Parathyroid adenoma (tissue), 2 donors: ENCODE measurements around the gene TAGLN3.

ENCODE experiments used
- H2AFZ ChIP-seq: fragments of 300-600 bp; sonication (generic); one replicate; pipeline ENCODE4 v1.7.0; 2017; ENCODE audit warnings: antibody characterized with exemption, mild to moderate bottlenecking
- H3K27ac ChIP-seq: fragments of 300-600 bp; sonication (generic); one replicate; pipeline ENCODE4 v1.7.0; 2017
- H3K27me3 ChIP-seq: fragments of 300-600 bp; sonication (generic); one replicate; pipeline ENCODE4 v1.7.0; 2017; ENCODE audit warnings: low read length; ENCODE audit not compliant: control insufficient read depth, insufficient read depth
- H3K36me3 ChIP-seq: fragments of 300-600 bp; sonication (generic); one replicate; pipeline ENCODE4 v1.7.0; 2017; ENCODE audit warnings: low read length; ENCODE audit not compliant: control insufficient read depth, insufficient read depth
- H3K4me1 ChIP-seq: fragments of 300-600 bp; sonication (generic); one replicate; pipeline ENCODE4 v1.7.0; 2017; ENCODE audit warnings: control low read depth
- H3K4me2 ChIP-seq: fragments of 300-600 bp; sonication (generic); one replicate; pipeline ENCODE4 v1.7.0; 2017; ENCODE audit warnings: low read length
- H3K4me3 ChIP-seq: fragments of 300-600 bp; sonication (generic); one replicate; pipeline ENCODE4 v1.7.0; 2017; ENCODE audit warnings: low read depth, low read length
- H3K79me2 ChIP-seq: fragments of 300-600 bp; sonication (generic); one replicate; pipeline ENCODE4 v1.7.0; 2017; ENCODE audit warnings: control low read depth
- H3K9ac ChIP-seq: fragments of 300-600 bp; sonication (generic); one replicate; pipeline ENCODE4 v1.7.0; 2017; ENCODE audit warnings: mild to moderate bottlenecking
- H3K9me3 ChIP-seq: fragments of 300-600 bp; sonication (generic); one replicate; pipeline ENCODE4 v1.7.0; 2017; ENCODE audit warnings: low read length; ENCODE audit not compliant: control insufficient read depth
- TF ChIP-seq, protein P1 (sequence below): fragments of 300-600 bp; sonication (generic); IDR thresholded peaks from one replicate; pipeline ENCODE4 v1.7.0; 2017; ENCODE audit warnings: antibody characterized with exemption, mild to moderate bottlenecking
- donor health status: primary hyperparathyroidism.

Gene TAGLN3

DNA sequence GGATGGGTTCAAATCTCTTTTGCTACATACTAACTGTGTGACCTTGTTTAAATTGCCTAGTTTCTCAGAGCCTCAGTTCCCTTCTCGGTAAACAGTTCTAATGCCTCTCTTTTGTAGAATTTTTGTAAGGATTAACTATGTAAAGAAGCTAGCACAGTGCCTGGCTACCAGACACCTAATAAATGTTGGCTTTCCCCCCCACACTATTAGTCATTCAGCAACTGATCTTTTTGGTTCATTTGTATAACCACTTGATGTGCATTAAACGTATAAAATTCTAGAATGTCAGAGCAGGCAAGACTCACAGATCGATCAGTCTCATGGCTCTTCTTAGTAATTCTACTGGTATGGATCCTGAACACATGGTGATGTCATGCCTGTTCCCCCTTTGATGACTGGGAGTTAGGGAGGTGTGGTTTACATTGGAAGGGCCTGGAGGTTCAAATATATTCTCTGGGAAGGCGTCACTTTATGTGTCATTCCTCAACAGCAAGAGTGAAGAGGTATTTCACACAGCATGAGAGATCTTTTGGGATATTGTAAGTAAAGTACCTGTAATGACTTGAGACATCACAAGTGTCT, 6.5 kb downstream of the TAGLN3 start:
- TF ChIP-seq, protein P1, sequence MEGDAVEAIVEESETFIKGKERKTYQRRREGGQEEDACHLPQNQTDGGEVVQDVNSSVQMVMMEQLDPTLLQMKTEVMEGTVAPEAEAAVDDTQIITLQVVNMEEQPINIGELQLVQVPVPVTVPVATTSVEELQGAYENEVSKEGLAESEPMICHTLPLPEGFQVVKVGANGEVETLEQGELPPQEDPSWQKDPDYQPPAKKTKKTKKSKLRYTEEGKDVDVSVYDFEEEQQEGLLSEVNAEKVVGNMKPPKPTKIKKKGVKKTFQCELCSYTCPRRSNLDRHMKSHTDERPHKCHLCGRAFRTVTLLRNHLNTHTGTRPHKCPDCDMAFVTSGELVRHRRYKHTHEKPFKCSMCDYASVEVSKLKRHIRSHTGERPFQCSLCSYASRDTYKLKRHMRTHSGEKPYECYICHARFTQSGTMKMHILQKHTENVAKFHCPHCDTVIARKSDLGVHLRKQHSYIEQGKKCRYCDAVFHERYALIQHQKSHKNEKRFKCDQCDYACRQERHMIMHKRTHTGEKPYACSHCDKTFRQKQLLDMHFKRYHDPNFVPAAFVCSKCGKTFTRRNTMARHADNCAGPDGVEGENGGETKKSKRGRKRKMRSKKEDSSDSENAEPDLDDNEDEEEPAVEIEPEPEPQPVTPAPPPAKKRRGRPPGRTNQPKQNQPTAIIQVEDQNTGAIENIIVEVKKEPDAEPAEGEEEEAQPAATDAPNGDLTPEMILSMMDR, result no peak
- no peaks in the 10 kb centered on the region for H3K36me3 ChIP-seq

DNA sequence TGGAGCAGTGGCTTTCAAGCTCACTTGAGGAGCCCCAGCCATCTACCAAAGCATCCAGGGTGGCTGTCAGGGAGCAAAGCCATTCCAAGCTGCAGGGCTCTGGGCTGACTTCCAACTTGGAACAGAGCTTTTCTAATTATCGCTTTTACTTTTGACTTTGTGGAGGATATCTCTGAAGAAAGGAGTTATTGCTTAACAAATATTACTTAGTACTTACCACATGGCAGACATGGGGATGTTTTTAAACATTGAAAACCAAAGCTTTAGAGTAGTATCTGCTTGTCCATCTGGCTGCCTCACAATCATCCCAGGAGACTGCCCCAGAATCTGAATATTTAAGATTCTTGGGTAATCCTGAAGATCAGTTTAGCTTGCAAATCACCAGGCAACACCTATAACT, 8.9 kb downstream of the TAGLN3 start:
- Histone ChIP-seq H3K27ac (no peak overlapping the region), H2AFZ (no peak overlapping the region), H3K4me1 (no peaks in the 10 kb centered on the region), H3K9ac (no peak overlapping the region), H3K36me3 (no peaks in the 10 kb centered on the region), H3K79me2 (no peaks in the 10 kb centered on the region), H3K9me3 (no peaks in the 10 kb centered on the region), H3K4me2 (no peak overlapping the region), H3K27me3 (no peaks in the 10 kb centered on the region), H3K4me3 (no peak overlapping the region)
- TF ChIP-seq, protein P1, result no peak

More for the DNA sequence above, 6.5 kb downstream of the TAGLN3 start:
- no peaks in the 10 kb centered on the region for H3K4me1 ChIP-seq
- H3K79me2 ChIP-seq, result no peaks in the 10 kb centered on the region
- no peaks in the 10 kb centered on the region for H3K27me3 ChIP-seq
- no peak overlapping the region for H3K27ac ChIP-seq
- no peak overlapping the region for H3K4me2 ChIP-seq
- no peak overlapping the region for H3K9ac ChIP-seq
- no peaks in the 10 kb centered on the region for H3K9me3 ChIP-seq
- H2AFZ ChIP-seq, result no peak overlapping the region
- no peak overlapping the region for H3K4me3 ChIP-seq

DNA sequence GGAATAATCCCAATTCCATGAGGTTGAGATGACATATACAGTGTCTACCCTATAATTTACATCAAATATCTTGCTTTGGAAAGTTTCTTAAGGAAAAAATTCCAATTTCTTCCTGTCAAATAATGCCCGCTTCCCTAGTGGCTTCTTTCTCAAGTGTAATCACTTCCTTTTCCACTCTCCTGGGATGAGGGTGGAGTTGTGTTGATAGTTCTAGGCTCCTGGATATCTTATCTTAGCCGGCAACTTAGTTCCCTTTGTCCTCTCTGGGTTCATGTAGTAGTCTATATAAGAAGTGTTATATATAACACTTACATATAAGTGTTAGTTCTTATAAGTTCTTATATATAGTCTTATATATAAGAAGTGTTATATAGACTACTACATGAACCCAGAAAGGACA, 10.9 kb downstream of the TAGLN3 start:
- Histone ChIP-seq H3K36me3 (no peaks in the 10 kb centered on the region), H3K9me3 (no peaks in the 10 kb centered on the region), H3K4me1 (no peaks in the 10 kb centered on the region), H3K79me2 (no peaks in the 10 kb centered on the region), H3K27me3 (no peaks in the 10 kb centered on the region), H3K9ac (no peak overlapping the region), H3K27ac (no peak overlapping the region), H3K4me3 (no peak overlapping the region), H2AFZ (no peak overlapping the region), H3K4me2 (no peak overlapping the region)
- TF ChIP-seq, protein P1, result no peak

DNA sequence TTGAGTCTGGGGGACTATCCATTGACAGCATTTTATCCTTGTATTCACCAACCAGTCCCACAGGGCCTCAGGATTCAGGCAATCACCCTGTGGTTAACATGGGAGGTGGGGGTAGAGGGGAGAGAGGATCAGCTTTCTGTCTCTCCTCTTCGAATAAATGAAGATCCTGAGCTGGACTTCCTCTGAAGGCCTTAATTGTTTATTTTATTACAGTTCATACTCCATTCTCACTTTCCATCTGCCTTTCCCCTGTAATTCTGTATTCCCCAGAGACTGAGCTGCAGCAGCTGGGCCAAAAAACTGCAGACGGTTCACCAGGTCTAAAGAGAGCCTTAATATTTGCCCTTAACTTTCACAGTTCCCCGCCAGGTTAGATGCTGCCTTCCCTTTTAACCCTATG, 11.9 kb downstream of the TAGLN3 start:
- H2AFZ ChIP-seq, result no peak overlapping the region
- TF ChIP-seq, protein P1, result no peak
- H3K9ac ChIP-seq, result no peak overlapping the region
- H3K36me3 ChIP-seq, result no peaks in the 10 kb centered on the region
- no peaks in the 10 kb centered on the region for H3K9me3 ChIP-seq
- H3K27me3 ChIP-seq, result no peaks in the 10 kb centered on the region
- no peaks in the 10 kb centered on the region for H3K4me1 ChIP-seq
- H3K79me2 ChIP-seq, result no peaks in the 10 kb centered on the region
- H3K27ac ChIP-seq, result no peak overlapping the region
- no peak overlapping the region for H3K4me3 ChIP-seq
- H3K4me2 ChIP-seq, result no peak overlapping the region

DNA sequence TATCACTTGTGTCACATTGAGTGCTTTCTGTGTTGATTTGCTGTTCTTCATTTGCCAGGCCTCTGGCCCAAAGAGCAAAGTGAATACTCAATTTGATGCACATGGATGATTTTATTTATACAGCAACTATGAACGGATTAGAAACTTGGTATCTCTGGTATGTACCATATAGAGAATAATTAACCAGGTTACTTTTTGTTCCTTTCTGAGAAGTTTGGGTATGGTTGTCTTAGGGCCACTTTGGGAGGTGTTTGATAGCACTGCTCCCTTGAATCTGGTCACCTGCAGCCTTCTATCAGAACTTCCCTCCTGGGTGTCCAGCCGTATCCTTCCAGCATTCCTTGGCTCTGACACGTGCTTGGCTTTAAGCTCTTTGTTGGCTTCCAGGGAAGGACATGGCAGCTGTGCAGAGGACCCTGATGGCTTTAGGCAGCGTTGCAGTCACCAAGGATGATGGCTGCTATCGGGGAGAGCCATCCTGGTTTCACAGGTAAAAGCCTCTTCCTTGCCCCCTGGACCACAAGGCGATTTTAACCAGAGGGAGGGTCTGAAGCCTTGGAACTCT, 12.7 kb downstream of the TAGLN3 start:
- no peaks in the 10 kb centered on the region for H3K4me1 ChIP-seq
- no peak overlapping the region for H2AFZ ChIP-seq
- TF ChIP-seq, protein P1, result no peak
- H3K9me3 ChIP-seq, result no peaks in the 10 kb centered on the region
- H3K9ac ChIP-seq, result no peak overlapping the region
- no peaks in the 10 kb centered on the region for H3K27me3 ChIP-seq
- H3K79me2 ChIP-seq, result no peaks in the 10 kb centered on the region
- no peak overlapping the region for H3K4me3 ChIP-seq
- no peak overlapping the region for H3K27ac ChIP-seq
- no peak overlapping the region for H3K4me2 ChIP-seq
- H3K36me3 ChIP-seq, result no peaks in the 10 kb centered on the region
